Measurements from ENCODE around the gene ZNF678. TPM values are rescaled to one million over a fixed set of nuclear protein-coding genes. Genes with fewer than 3 reads are reported as not detected.

The ZNF678 gene
- total and polyA plus RNA-seq, 9 of the 15 experiments (the other 6 are each of a cell fraction or from before 2014, with no cell fraction given): 3.0 to 16.8 (median 8.0) TPM

DNA sequence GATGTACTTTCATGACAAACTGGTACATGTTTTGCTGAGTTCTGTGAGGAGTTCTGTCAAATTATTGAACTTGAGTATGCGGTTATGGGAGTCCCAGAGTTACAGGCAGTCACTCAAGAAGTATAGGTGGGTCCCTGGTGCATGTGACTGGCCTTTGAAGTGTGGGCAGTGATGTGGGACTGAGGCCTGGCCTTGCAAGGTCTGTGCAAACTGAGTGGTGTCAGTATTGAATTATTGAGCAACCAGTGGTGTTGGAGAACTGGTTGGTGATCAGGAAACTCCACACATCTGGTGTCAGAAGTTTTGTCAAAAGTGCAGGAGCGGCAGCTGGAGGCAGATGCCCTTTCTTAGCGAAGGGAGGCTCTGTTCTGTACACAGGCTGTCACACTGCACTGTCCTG is 5.2 kb downstream of the ZNF678 start:
- Histone ChIP-seq H2AFZ (ENCODE audit: low read depth, low read length) (no peak overlapping the region), H3K27ac (ENCODE audit: extremely low read depth, low read depth, low read length) (no peak overlapping the region), H3K4me2 (ENCODE audit: insufficient read depth, low read length) (no peak overlapping the region), H3K4me3 (no peak overlapping the region), H3K79me2 (ENCODE audit: control insufficient read depth, insufficient read depth, low read length) (peaks cover 76% of the 10 kb centered on the region), H3K9me3 (replicated peaks; ENCODE audit: control insufficient read depth, insufficient read depth, low read depth, low read length) (0 out of 2 replicates have a peak, but pooled peaks cover 5% of the 10 kb centered on the region), H3K27me3 (ENCODE audit: control insufficient read depth in 2 of 2, insufficient read depth in 2 of 2, low read length in 2 of 2) (no peaks in the 10 kb centered on the region), H4K20me1 (replicated peaks; ENCODE audit: control insufficient read depth, insufficient read depth, low read length) (no peaks in the 10 kb centered on the region), H3K4me1 (replicated peaks in 1 of 2; ENCODE audit: control insufficient read depth in 2 of 2, insufficient read depth in 2 of 2, low read length in 2 of 2) (peaks cover 14 to 16% of the 10 kb centered on the region in 2 experiments; a peak in 4 of 5 replicates), H3K36me3 (ENCODE audit: control insufficient read depth, insufficient read depth, low read length) (peaks cover 3% of the 10 kb centered on the region), H3K9ac (ENCODE audit: insufficient read depth in 1 of 2, low read depth in 2 of 2, low read length in 2 of 2) (no peak overlapping the region; a peak in 1 of 4 replicates), H3K9me1 (ENCODE audit: control insufficient read depth, insufficient read depth, low read length) (no peaks in the 10 kb centered on the region)
- CTCF ChIA-PET (ENCODE audit: low intra/inter-chr PET ratio): no interaction called here
- ATAC-seq (no peak), DNase-seq (ENCODE audit: extremely low read depth in 1 of 4, low spot score in 3 of 4) (no peak), FAIRE-seq (no peak)
- no TSS peak for BruUV-seq (replicated peaks)
- intact Hi-C loops (cut with micrococcal nuclease): no loop called here
- WGBS (ENCODE audit: insufficient coverage, low coverage, missing lambda C conversion rate): 57% methylated on average over 3 of the region's 3 CpGs
- POLR2A ChIA-PET: no interaction called here
- TF ChIP-seq ZNF707 (CRISPR knock-in tag; conservative IDR thresholded peaks at IDR 0.05): no peak
- no peak for TF ChIP-seq ZNF277 (CRISPR knock-in tag; IDR thresholded peaks at IDR 0.05; ENCODE audit: borderline replicate concordance)
- no peak for TF ChIP-seq MYBL2 (IDR thresholded peaks at IDR 0.05; ENCODE audit: low read depth)
- TF ChIP-seq MYBL2 (CRISPR knock-in tag; IDR thresholded peaks at IDR 0.05; ENCODE audit: borderline replicate concordance): no peak
- TF ChIP-seq TEAD2 (tag; IDR thresholded peaks at IDR 0.05): no peak
- no peak for TF ChIP-seq RBM17 (IDR thresholded peaks at IDR 0.05; ENCODE audit: borderline replicate concordance, low read depth, low read length)
- no peak for TF ChIP-seq NRF1 (conservative IDR thresholded peaks at IDR 0.05 in 1 of 2, IDR thresholded peaks at IDR 0.05 in 1 of 2)
- in situ Hi-C loops (cut with MboI): no loop called here

All from K562 (cell line).